ENCODE measurements around the gene RCC2.
A peak's percentile ranks its signal among the peaks of the same experiment; 100 is the strongest.

RCC2 gene

DNA sequence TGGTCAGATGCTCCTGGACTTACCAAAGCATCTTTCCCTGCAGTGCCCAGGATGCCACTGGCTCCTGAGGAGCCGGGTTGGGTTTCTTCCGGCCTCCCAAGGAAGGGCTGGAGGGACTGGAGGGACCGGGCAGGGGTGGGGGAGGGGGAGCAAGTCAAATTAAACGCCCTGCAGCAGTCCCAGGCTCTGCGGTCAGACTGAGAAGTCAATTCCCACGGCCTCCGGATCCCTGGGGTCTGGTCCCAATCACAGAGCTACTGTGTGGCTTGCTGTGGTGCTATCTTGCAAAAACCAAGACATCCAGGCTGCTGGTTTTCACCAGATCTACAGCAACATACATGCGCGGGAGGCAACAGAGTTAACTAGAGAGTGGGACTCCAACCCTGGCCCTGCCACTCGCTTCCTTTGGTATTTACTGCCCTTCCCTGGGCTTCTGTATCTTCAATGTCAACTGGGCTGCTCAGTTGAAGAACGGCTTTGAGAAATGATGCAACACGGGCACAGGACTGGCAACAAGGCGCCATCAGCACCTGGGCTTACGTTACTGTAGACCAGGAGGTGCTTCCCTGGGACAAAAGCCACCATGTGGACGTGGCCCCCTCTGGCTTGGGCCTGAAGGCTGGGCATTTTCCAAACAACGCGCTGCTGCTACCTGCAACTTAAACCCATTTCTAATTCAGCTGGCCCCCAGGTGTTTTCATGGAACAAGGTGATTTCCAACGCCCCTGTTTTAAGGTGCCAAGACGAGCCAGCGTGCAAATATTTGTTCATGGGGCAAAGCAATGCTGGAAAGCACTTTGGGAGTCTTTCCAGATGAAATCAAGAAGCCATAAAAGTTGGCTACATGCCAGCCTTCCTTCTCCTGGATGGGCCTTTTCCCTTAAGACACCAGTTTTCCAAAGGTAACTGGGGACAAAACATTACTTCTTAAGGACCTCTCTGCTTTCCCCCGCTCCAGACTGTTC, 11.5 kb downstream of the RCC2 start:
- H3K4me3 ChIP-seq (ENCODE audit: low read length): no peak overlapping the region
- DNase-seq (ENCODE audit: low read depth): no peak
- no peak for TF ChIP-seq CTCF (conservative IDR thresholded peaks at IDR 0.05; ENCODE audit: low read length)

DNA sequence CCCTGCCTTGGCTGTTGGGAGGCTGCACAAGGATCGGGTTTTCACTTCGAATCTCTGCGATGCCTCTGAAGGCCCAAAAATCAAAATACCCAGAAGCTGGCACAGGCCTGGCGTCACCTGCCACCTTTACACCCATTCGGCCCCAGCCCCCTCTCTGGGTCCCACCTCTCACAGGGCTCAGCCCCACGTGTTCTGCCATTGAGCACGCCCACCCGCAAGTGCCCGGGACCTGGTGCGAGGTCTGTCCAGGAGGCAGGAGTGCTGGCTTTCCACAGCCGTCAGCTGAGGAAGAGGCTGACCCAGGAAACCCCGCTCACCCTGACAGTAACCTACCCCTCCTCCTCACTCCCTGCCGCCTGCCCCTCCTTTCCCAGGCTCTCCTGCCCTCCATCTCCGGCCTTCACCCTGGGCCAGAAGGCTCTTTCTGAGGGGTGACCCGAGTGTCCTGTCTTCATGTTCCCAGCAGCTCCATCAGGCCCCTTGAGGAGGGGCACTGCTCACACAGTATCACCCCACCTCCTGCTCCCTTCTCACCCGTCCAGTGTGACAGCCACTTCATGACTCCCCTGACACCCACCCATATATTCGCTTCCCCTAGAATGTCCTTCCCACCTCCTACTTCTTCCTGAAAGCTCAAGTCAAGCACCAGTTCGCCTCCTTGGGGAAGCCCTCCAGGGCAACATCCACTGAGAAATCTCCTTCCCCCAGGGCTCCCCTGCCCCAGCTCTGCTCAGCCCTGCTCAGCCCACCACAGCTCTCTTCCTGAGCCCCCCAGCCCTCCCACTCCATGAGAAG, 13.5 kb downstream of the RCC2 start:
- no peak for DNase-seq (ENCODE audit: low read depth)
- no peak overlapping the region for H3K4me3 ChIP-seq (ENCODE audit: low read length)
- no peak for TF ChIP-seq CTCF (conservative IDR thresholded peaks at IDR 0.05; ENCODE audit: low read length)

DNA sequence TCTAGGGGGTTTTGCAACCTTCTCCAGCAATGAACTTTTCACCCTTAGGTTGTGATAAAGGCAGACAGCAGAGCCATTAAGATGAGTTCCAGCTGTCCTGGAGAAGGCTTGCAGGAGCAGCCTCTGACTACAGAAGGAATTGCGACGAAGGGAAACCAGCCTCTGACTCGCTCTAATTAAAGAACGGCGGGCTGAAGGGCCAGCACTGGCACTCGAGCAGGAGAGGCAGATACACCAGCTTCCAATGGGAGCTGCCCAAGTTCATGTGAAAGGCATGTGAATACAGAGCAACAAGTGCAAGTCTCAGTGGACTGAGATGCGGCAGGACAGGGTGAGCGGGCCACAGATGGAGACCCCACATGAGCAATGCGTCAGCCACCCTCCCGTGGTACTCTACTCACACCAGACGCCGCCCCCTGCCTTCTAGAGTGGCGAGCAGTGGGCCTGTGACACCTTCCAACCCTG, 15.7 kb downstream of the RCC2 start:
- peak; percentile 75 for DNase-seq (ENCODE audit: low read depth)
- H3K4me3 ChIP-seq (ENCODE audit: low read length): no peak overlapping the region
- TF ChIP-seq CTCF (conservative IDR thresholded peaks at IDR 0.05; ENCODE audit: low read length): no peak

DNA sequence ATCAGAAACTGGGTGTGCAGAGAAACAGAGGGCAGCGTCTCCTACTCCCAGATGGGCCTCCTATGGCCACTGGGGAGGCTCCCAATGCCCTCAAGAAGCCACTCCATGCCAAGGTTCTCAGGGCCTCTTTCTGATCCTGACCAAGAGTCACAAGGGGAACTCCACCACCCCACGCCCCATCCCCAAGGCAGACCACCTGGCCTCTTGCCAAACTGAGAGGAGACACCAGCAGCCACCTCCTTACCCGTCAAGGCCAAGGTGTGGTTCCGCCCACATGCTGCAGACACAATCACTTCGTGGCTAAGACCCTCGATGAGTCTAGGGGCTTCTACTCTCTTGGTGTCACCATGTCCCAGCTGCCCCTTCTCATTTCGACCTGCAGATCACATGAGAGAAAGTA, 17.0 kb downstream of the RCC2 start:
- no peak overlapping the region for H3K4me3 ChIP-seq (ENCODE audit: low read length)
- no peak for TF ChIP-seq CTCF (conservative IDR thresholded peaks at IDR 0.05; ENCODE audit: low read length)
- no peak for DNase-seq (ENCODE audit: low read depth)

GRCh38 chr1:17420391-17420918, 19.0 kb downstream of the RCC2 start:
- DNase-seq (ENCODE audit: low read depth): no peak
- no peak overlapping the region for H3K4me3 ChIP-seq (ENCODE audit: low read length)
- no peak for TF ChIP-seq CTCF (conservative IDR thresholded peaks at IDR 0.05; ENCODE audit: low read length)

DNA sequence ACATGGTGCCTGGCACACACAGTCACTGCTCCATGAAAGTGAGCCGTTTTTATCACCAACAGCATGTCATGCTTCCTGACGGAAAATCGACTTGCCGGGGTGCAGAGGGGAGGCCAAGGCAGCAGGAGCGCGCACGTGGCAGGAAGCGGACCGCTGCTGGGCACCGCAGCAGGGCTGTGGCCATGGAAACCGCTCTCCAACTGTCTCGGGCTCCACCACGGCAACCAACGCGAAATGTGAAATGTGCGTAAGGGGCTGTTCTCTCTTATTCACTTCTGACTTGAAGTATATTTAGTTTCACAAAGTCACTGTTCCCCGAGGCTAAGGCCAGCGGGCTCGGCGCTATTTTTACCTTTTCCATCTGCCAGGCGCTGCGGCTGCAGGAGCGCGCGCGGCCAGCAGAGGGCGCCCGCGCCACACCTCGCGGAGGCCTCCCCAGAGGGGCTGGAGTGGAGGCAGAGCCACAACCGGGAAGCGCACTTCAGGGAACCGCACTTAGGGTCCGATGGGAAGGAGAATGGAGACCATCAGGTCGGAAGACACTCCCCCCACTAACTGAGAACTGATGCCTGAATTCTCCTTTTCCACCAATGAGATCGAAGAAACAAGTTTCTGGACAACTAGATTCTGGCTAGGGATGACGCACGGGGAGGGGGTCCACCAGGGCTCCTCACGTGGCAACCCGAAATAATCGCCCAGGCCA, 19.7 kb downstream of the RCC2 start:
- peak; percentile 84 for TF ChIP-seq CTCF (conservative IDR thresholded peaks at IDR 0.05; ENCODE audit: low read length)
- DNase-seq (ENCODE audit: low read depth): peak; percentile 34

More for the DNA sequence above, 19.7 kb downstream of the RCC2 start:
- H3K4me3 ChIP-seq (ENCODE audit: low read length): no peak overlapping the region

Measured in AG10803 (cell line).